Measurements from ENCODE around the gene C1orf105.

C1orf105 gene

DNA sequence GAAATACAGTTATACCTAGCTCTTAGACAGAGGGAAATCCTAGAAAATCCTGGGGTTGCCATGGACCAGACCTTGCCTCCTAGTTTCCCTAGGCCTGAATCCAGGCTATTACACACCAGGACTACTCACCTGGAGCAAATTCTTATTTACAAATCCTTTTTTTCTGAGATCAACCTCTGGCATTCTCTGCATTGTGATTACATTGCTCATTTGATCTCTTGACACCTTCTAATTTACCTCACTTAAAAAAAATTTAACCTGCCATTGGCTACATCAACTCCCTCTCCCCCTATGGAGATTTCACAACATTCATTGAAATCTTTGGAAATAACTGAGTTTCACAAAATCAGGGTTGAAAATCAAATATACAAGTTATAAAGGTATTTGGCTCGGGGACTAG, 2.9 kb upstream of the C1orf105 start:
- TF ChIP-seq, protein P1, sequence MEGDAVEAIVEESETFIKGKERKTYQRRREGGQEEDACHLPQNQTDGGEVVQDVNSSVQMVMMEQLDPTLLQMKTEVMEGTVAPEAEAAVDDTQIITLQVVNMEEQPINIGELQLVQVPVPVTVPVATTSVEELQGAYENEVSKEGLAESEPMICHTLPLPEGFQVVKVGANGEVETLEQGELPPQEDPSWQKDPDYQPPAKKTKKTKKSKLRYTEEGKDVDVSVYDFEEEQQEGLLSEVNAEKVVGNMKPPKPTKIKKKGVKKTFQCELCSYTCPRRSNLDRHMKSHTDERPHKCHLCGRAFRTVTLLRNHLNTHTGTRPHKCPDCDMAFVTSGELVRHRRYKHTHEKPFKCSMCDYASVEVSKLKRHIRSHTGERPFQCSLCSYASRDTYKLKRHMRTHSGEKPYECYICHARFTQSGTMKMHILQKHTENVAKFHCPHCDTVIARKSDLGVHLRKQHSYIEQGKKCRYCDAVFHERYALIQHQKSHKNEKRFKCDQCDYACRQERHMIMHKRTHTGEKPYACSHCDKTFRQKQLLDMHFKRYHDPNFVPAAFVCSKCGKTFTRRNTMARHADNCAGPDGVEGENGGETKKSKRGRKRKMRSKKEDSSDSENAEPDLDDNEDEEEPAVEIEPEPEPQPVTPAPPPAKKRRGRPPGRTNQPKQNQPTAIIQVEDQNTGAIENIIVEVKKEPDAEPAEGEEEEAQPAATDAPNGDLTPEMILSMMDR (IDR thresholded peaks at IDR 0.05; ENCODE audit: low read length, missing control alignments) = no peak
- no peak for DNase-seq (ENCODE audit: low read depth)

DNA sequence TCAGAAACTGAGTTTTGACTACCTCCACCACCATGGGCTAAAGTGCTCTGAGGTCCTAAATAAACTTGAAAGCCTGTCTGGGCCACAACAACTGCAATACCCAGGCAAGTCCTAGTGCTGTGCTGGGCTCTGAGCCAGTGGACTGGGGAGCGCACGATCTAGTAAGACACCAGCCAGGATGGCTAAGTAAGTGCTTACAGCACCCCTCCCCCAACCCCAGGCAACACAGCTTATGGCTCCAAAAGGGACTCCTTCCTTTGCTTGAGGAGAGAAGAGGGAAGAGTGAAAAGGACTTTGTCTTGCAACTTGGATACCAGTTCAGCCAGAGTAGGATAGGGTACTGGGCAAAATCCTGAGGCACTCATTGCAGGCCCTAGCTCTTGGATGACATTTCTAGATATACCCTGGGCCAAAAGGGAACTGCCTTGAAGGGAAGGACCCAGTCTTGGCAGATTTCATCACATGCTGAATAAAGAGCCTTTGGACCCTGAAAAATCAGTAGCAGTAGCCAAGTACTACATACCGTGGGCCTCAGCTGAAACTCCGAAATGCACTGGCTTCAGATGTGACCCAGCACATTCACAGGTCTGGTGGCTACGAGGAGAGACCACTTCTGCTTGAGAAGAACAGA, 1.6 kb downstream of the C1orf105 start:
- TF ChIP-seq, protein P1 (IDR thresholded peaks at IDR 0.05; ENCODE audit: low read length, missing control alignments) = no peak
- no peak overlapping the region for H3K4me3 ChIP-seq (replicated peaks; ENCODE audit: low read depth, low read length)
- DNase-seq (ENCODE audit: low read depth) = no peak

More for the DNA sequence above, 2.9 kb upstream of the C1orf105 start:
- H3K4me3 ChIP-seq (replicated peaks; ENCODE audit: low read depth, low read length) = no peak overlapping the region

DNA sequence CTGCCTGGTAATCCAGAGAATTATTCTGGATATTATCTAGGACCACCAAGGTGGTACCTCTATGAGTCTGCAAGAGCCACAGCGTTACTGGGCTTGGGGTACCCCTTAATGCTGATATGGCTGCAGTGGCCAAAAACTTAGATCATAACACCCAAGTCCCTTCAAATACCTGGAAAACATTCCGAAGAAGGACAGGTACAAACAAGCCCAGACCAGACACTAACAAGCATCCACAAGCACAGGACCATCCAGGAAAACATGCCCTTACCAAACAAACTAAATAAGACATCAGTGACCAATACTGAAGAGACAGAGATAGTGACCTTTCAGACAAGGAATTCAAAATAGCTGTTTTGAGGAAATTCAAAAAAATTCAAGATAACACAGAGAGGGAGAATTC, 2.9 kb downstream of the C1orf105 start:
- TF ChIP-seq, protein P1 (IDR thresholded peaks at IDR 0.05; ENCODE audit: low read length, missing control alignments) = no peak
- H3K4me3 ChIP-seq (replicated peaks; ENCODE audit: low read depth, low read length) = no peak overlapping the region
- DNase-seq (ENCODE audit: low read depth) = no peak

DNA sequence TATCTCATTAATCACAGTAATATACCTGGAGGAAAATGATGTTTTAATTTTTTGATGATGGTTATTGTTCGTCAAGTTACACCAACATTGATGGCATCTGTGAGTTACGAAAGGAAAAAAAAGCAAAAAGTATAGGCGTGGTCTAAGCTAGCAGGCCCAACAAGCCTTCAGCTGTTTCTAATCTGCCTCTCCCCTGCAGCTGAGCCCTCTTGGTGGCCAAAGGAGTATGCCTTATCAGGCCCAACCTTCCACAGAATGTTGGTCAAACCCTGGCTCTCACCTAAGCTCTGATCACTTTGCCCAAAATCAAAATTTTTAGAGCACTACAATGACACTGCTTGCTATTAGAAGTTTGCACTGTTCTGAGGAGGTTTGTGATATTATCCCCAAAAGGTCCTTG, 4.9 kb downstream of the C1orf105 start:
- no peak overlapping the region for H3K4me3 ChIP-seq (replicated peaks; ENCODE audit: low read depth, low read length)
- DNase-seq (ENCODE audit: low read depth) = no peak
- TF ChIP-seq, protein P1 (IDR thresholded peaks at IDR 0.05; ENCODE audit: low read length, missing control alignments) = no peak

DNA sequence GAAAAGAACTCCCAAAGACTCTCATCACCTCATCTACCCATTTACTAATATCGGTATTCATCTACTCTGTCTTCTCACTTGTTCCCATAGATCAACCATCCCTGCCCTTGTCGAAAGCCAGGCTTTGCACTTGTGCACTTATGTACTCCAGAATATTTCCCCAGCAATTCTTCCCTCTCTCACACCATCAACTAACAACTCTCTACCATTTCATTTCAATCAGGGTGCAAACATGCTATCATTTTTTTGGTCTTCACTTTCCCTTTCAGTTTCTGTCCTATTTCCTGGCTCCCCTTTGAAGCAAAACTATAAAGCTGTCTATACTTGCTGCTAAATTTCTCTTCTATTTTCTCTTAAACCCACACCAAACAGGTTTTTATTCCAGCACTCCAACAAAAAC, 6.7 kb downstream of the C1orf105 start:
- TF ChIP-seq, protein P1 (IDR thresholded peaks at IDR 0.05; ENCODE audit: low read length, missing control alignments) = no peak
- no peak for DNase-seq (ENCODE audit: low read depth)
- no peak overlapping the region for H3K4me3 ChIP-seq (replicated peaks; ENCODE audit: low read depth, low read length)

DNA sequence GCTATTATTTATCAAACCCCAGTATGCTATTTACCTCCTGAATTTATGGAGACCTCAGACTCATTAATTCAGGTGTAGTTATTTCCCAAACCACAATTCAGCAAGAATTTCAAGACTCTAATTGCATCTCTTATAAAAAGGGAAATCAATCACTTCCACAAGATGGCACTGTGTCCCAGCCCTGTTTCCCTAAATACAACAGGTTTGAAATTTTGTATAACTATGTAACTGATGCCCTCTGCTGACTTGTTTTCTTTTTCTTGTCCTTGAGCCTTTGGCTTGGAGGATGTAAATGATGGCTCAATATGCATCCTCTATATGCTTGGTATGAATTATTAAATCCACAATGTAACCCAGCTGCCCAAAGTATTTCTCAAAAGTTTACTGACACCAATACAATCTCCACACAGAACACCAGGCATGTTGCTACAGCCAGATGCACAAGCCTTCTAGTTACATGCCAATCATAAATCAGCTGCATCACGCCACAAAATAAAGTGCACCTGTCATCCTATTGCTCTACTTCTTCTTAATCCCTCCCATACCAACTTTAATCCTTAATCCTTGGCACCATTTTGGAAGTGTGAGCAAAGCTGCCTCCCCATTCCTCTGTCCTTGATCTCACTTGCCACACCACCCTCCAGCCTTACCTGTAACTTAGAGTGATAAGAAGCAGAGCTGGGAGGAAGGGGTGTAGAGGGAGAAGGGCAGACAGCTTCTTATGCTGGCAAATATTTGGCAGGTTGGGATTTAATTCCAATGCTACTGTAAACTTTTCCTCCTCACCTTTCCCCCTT, 9.0 kb downstream of the C1orf105 start:
- peak; percentile 87 for DNase-seq (ENCODE audit: low read depth)
- TF ChIP-seq, protein P1 (IDR thresholded peaks at IDR 0.05; ENCODE audit: low read length, missing control alignments) = peak; percentile 81
- H3K4me3 ChIP-seq (replicated peaks; ENCODE audit: low read depth, low read length) = no peak overlapping the region
